Activated CD8-positive, alpha-beta T cell treated with anti-CD3 and anti-CD28 coated beads for 36 hours (primary cell): ENCODE measurements around the gene SYT3. TPM values are rescaled to one million over a fixed set of nuclear protein-coding genes. Genes with fewer than 3 reads are reported as not detected.

Experiments used
- ATAC-seq: fragments of 200-7000 bp; cut with Tn5 transposase; one replicate; pipeline ENCODE4 v1.10.0; 2021; ENCODE audit warnings: mild to moderate bottlenecking, moderate library complexity
- CTCF ChIA-PET: fragments of 350-600 bp; sonication (Branson Sonifier 250); formaldehyde crosslinking; loops from one replicate; lab custom pipeline; 2021; ENCODE audit warnings: antibody characterized with exemption; lab: Charles Lee
- POLR2A ChIA-PET: fragments of 350-600 bp; sonication (Branson Sonifier 250); formaldehyde crosslinking; loops from one replicate; lab custom pipeline; 2021; ENCODE audit warnings: antibody characterized with exemption; lab: Charles Lee
- DNase-seq: peaks from one replicate; pipeline ENCODE4 v3.0.0-alpha.2; 2020
- H3K27ac Mint-ChIP-seq: one replicate; pipeline ENCODE4 v1.8.0; 2021; ENCODE audit warnings: mild to moderate bottlenecking, mixed read lengths
- H3K27me3 Mint-ChIP-seq: one replicate; pipeline ENCODE4 v1.8.0; 2021; ENCODE audit warnings: mixed read lengths
- H3K36me3 Mint-ChIP-seq: one replicate; pipeline ENCODE4 v1.8.0; 2021; ENCODE audit warnings: low read depth, mixed read lengths
- H3K4me1 Mint-ChIP-seq: one replicate; pipeline ENCODE4 v1.8.0; 2021; ENCODE audit warnings: low read depth, mixed read lengths
- H3K4me3 Mint-ChIP-seq: one replicate; pipeline ENCODE4 v1.8.0; 2021; ENCODE audit warnings: mild to moderate bottlenecking, moderate library complexity, mixed read lengths
- H3K9me3 Mint-ChIP-seq: one replicate; pipeline ENCODE4 v1.8.0; 2021; ENCODE audit warnings: mixed read lengths
- CTCF ChIP-seq: fragments of 200-600 bp; IDR thresholded peaks from one replicate; pipeline ENCODE4 v1.8.0; 2022; ENCODE audit warnings: antibody characterized with exemption, mild to moderate bottlenecking
- intact Hi-C: fragments of 100-400 bp; cut with micrococcal nuclease; formaldehyde crosslinking; loops from one replicate; pipeline ENCODE4 v1.10.0; 2022
- total RNA-seq, 2 experiments: library from RNA; stranded (reverse); gene quantifications; one replicate each; pipeline ENCODE4 v1.2.3, GENCODE V29; 2021

The SYT3 gene
- total RNA-seq, 2 experiments from 2014 or later, result not detected

GRCh38 chr19:50669302-50670101 is 29.8 kb upstream of the SYT3 start:
- intact Hi-C loops, result no loop called here
- POLR2A ChIA-PET, result no interaction called here

GRCh38 chr19:50668879-50669278 is 29.2 kb upstream of the SYT3 start:
- H3K9me3 Mint-ChIP-seq, result no peaks in the 10 kb centered on the region
- ChIA-PET CTCF (interaction anchor here (1.4 to 1.8 kb wide), 3 partner anchors 9 to 115 kb away, joined by 5 to 6 read pairs (median 5); no protein-coding TSS in a partner anchor), POLR2A (no interaction called here)
- H3K4me3 Mint-ChIP-seq, result no peak overlapping the region
- no peak overlapping the region for H3K27ac Mint-ChIP-seq
- TF ChIP-seq CTCF, result no peak
- no peak for DNase-seq
- no peak for ATAC-seq
- no peaks in the 10 kb centered on the region for H3K4me1 Mint-ChIP-seq
- H3K27me3 Mint-ChIP-seq, result peaks cover 41% of the 10 kb centered on the region
- H3K36me3 Mint-ChIP-seq, result no peaks in the 10 kb centered on the region
- intact Hi-C loops, result no loop called here

More at GRCh38 chr19:50669302-50670101, 29.8 kb upstream of the SYT3 start:
- Mint-ChIP-seq H3K4me3 (no peak overlapping the region), H3K27ac (no peak overlapping the region), H3K27me3 (peaks cover 43% of the 10 kb centered on the region), H3K4me1 (no peaks in the 10 kb centered on the region), H3K9me3 (no peaks in the 10 kb centered on the region), H3K36me3 (no peaks in the 10 kb centered on the region)
- CTCF ChIA-PET, result interaction anchor here (0.6 to 2.2 kb wide), 15 partner anchors 9 to 312 kb away, joined by 3 to 6 read pairs (median 3); no protein-coding TSS in a partner anchor
- peak; percentile 87 for TF ChIP-seq CTCF
- ATAC-seq (peak; percentile 37), DNase-seq (peak; percentile 57)

GRCh38 chr19:50668416-50668815 is 28.7 kb upstream of the SYT3 start:
- Mint-ChIP-seq H3K9me3 (no peaks in the 10 kb centered on the region), H3K4me3 (no peak overlapping the region), H3K4me1 (no peaks in the 10 kb centered on the region), H3K27me3 (peaks cover 40% of the 10 kb centered on the region), H3K27ac (no peak overlapping the region), H3K36me3 (no peaks in the 10 kb centered on the region)
- ChIA-PET CTCF (no interaction called here), POLR2A (no interaction called here)
- DNase-seq (no peak), ATAC-seq (no peak)
- TF ChIP-seq CTCF, result no peak
- intact Hi-C loops, result no loop called here

GRCh38 chr19:50667759-50668231 is 28.1 kb upstream of the SYT3 start:
- H3K27me3 Mint-ChIP-seq, result peaks cover 38% of the 10 kb centered on the region
- H3K9me3 Mint-ChIP-seq, result no peaks in the 10 kb centered on the region
- ATAC-seq, result no peak
- TF ChIP-seq CTCF, result no peak
- no peak for DNase-seq
- intact Hi-C loops, result no loop called here
- ChIA-PET CTCF (no interaction called here), POLR2A (no interaction called here)
- no peaks in the 10 kb centered on the region for H3K36me3 Mint-ChIP-seq
- no peaks in the 10 kb centered on the region for H3K4me1 Mint-ChIP-seq
- no peak overlapping the region for H3K27ac Mint-ChIP-seq
- no peak overlapping the region for H3K4me3 Mint-ChIP-seq

- no peak for DNase-seq
- intact Hi-C loops, result no loop called here
- TF ChIP-seq CTCF, result no peak
- Mint-ChIP-seq H3K4me1 (no peaks in the 10 kb centered on the region), H3K36me3 (no peaks in the 10 kb centered on the region), H3K27me3 (peaks cover 37% of the 10 kb centered on the region), H3K9me3 (no peaks in the 10 kb centered on the region), H3K27ac (no peak overlapping the region), H3K4me3 (no peak overlapping the region)
- CTCF ChIA-PET, result no interaction called here
- POLR2A ChIA-PET, result interaction anchor here (0.6 to 1.2 kb wide), 2 partner anchors 126 to 191 kb away, joined by 3 to 4 read pairs; no protein-coding TSS in a partner anchor
- no peak for ATAC-seq
Measured at GRCh38 chr19:50667177-50667758, 27.6 kb upstream of the SYT3 start.
